ENCODE results near the gene ELFN1.

Gene ELFN1

GRCh38 chr7:1739593-1739992, 69.5 kb downstream of the ELFN1 start:
- H3K4me3 ChIP-seq (ENCODE audit: low read depth, low read length), result no peak overlapping the region
- no peak for TF ChIP-seq CTCF (IDR thresholded peaks at IDR 0.05; ENCODE audit: borderline replicate concordance, insufficient read depth, low read depth, low read length)

GRCh38 chr7:1740214-1740613, 70.1 kb downstream of the ELFN1 start:
- no peak overlapping the region for H3K4me3 ChIP-seq (ENCODE audit: low read depth, low read length)
- no peak for TF ChIP-seq CTCF (IDR thresholded peaks at IDR 0.05; ENCODE audit: borderline replicate concordance, insufficient read depth, low read depth, low read length)

GRCh38 chr7:1741246-1741645, 71.2 kb downstream of the ELFN1 start:
- no peak overlapping the region for H3K4me3 ChIP-seq (ENCODE audit: low read depth, low read length)
- TF ChIP-seq CTCF (IDR thresholded peaks at IDR 0.05; ENCODE audit: borderline replicate concordance, insufficient read depth, low read depth, low read length), result no peak

- H3K4me3 ChIP-seq (ENCODE audit: low read depth, low read length), result no peak overlapping the region
- TF ChIP-seq CTCF (IDR thresholded peaks at IDR 0.05; ENCODE audit: borderline replicate concordance, insufficient read depth, low read depth, low read length), result no peak
Measured at GRCh38 chr7:1741751-1742554, 71.9 kb downstream of the ELFN1 start.

- H3K4me3 ChIP-seq (ENCODE audit: low read depth, low read length), result no peak overlapping the region
- TF ChIP-seq CTCF (IDR thresholded peaks at IDR 0.05; ENCODE audit: borderline replicate concordance, insufficient read depth, low read depth, low read length), result no peak
Measured at GRCh38 chr7:1742555-1743303, 72.7 kb downstream of the ELFN1 start.

GRCh38 chr7:1743481-1744230, 73.6 kb downstream of the ELFN1 start:
- H3K4me3 ChIP-seq (ENCODE audit: low read depth, low read length), result no peak overlapping the region
- no peak for TF ChIP-seq CTCF (IDR thresholded peaks at IDR 0.05; ENCODE audit: borderline replicate concordance, insufficient read depth, low read depth, low read length)
